NCI-H2107 (cell line): ENCODE measurements around the gene BHMT.
"Not testable (repeated sequence)": the region's sequence is repeated elsewhere in the genome, so short reads cannot be mapped to it uniquely, and the experiment has no call there.

Experiments used
- DNase-seq: peaks from one replicate; lab custom pipeline; 2025; lab: John Stamatoyannopoulos, UW

The BHMT gene

GRCh38 chr5:79111960-79112702, 522 bp downstream of the BHMT start:
- no peak for DNase-seq

- no peak for DNase-seq
Observed at GRCh38 chr5:79112703-79113058, 1.1 kb downstream of the BHMT start.

- DNase-seq: no peak
Observed at GRCh38 chr5:79119486-79119885, 7.9 kb downstream of the BHMT start.

GRCh38 chr5:79120221-79120620, 8.6 kb downstream of the BHMT start:
- DNase-seq: no peak

GRCh38 chr5:79122973-79123372, 11.4 kb downstream of the BHMT start:
- no peak for DNase-seq

- no peak for DNase-seq
Observed at GRCh38 chr5:79124607-79125006, 13.0 kb downstream of the BHMT start.

- DNase-seq: no peak
Observed at GRCh38 chr5:79130781-79131180, 19.2 kb downstream of the BHMT start.

- peak; percentile 4 for DNase-seq
Observed at GRCh38 chr5:79133121-79133656, 21.6 kb downstream of the BHMT start.

GRCh38 chr5:79133657-79134451, 22.2 kb downstream of the BHMT start:
- DNase-seq: peak; percentile 29

- no peak for DNase-seq
Observed at GRCh38 chr5:79135790-79136553, 24.4 kb downstream of the BHMT start.

- DNase-seq: no peak
Observed at GRCh38 chr5:79136618-79137017, 25.0 kb downstream of the BHMT start.

- no peak for DNase-seq
Observed at GRCh38 chr5:79140553-79140952, 28.9 kb downstream of the BHMT start.

GRCh38 chr5:79143684-79144379, 32.2 kb downstream of the BHMT start:
- DNase-seq: no peak

GRCh38 chr5:79147076-79147475, 35.5 kb downstream of the BHMT start:
- DNase-seq: no peak

- no peak for DNase-seq
Observed at GRCh38 chr5:79149433-79149832, 37.8 kb downstream of the BHMT start.

- DNase-seq: no peak
Observed at GRCh38 chr5:79151942-79152671, 40.5 kb downstream of the BHMT start.

- DNase-seq: no peak
Observed at GRCh38 chr5:79157305-79157704, 45.7 kb downstream of the BHMT start.

GRCh38 chr5:79161647-79162046, 50.0 kb downstream of the BHMT start:
- not testable (repeated sequence) for DNase-seq

- DNase-seq: no peak
Observed at GRCh38 chr5:79168031-79168430, 56.4 kb downstream of the BHMT start.

- DNase-seq: no peak
Observed at GRCh38 chr5:79170661-79171060, 59.1 kb downstream of the BHMT start.

- no peak for DNase-seq
Observed at GRCh38 chr5:79171635-79172245, 60.1 kb downstream of the BHMT start.
